Esophagus muscularis mucosa (tissue), 4 donors: ENCODE data around the gene DENND1C. TPM values are rescaled to one million over a fixed set of nuclear protein-coding genes. Genes with fewer than 3 reads are reported as not detected.

ENCODE experiments used
- DNase-seq: peaks from one replicate; pipeline ENCODE4 v3.0.0-alpha.2; 2017; ENCODE audit errors: extremely low spot score
- H3K27ac ChIP-seq, 4 donors: fragments of 200-600 bp; sonication (generic); replicated peaks in 1 of 4; 1 replicate in 3 of 4; 2 replicates in 1 of 4; pipeline ENCODE4 v1.5.1; 2016 to 2019; ENCODE audit warnings: mild to moderate bottlenecking in 1 of 4
- H3K27me3 ChIP-seq, 4 donors: fragments of 200-600 bp; sonication (generic); one replicate each; pipeline versions ENCODE4 v1.5.1 to v1.6.0; 2016 to 2019
- H3K36me3 ChIP-seq, 4 donors: fragments of 200-600 bp; sonication (generic); one replicate each; pipeline ENCODE4 v1.5.1; 2016 to 2019
- H3K4me1 ChIP-seq, 4 donors: fragments of 200-600 bp; sonication (generic); one replicate each; pipeline ENCODE4 v1.5.1; 2016 to 2019
- H3K4me3 ChIP-seq, 4 donors: fragments of 200-600 bp; sonication (generic); 1 replicate in 2 of 4; 2 replicates in 2 of 4; pipeline ENCODE4 v1.5.1; 2016 to 2019; ENCODE audit warnings: mild to moderate bottlenecking in 4 of 4, moderate library complexity in 1 of 4
- H3K9me3 ChIP-seq, 4 donors: fragments of 200-600 bp; sonication (generic); 1 replicate in 3 of 4; 2 replicates in 1 of 4; pipeline ENCODE4 v1.5.1; 2016 to 2019
- EP300 ChIP-seq: sonication (generic); formaldehyde crosslinking; IDR thresholded peaks from one replicate; pipeline ENCODE4 v1.6.1; 2017; ENCODE audit warnings: antibody characterized with exemption
- POLR2A ChIP-seq: fragments of 450-650 bp; IDR thresholded peaks from one replicate; pipeline ENCODE4 v1.6.1; 2017; ENCODE audit warnings: antibody characterized with exemption, moderate library complexity, mild to moderate bottlenecking, low read depth
- POLR2AphosphoS5 ChIP-seq, 2 donors: sonication (generic); formaldehyde crosslinking; IDR thresholded peaks; one replicate each; pipeline ENCODE4 v1.6.1; 2017; ENCODE audit warnings: antibody characterized with exemption in 2 of 2
- WGBS: methylation state at CpG from one replicate; pipeline ENCODE4 v1.1.5; 2018; 5-methylcytosine and 5-hydroxymethylcytosine counted together
- intact Hi-C: fragments of 100-400 bp; cut with DNase I; formaldehyde crosslinking; loops from one replicate; pipeline ENCODE4 v1.15.1; 2023
- total RNA-seq, 4 donors: library from RNA; depleted of rRNA; stranded (reverse); fragments of >200 nt; gene quantifications; one replicate each; pipeline versions ENCODE4 v1.1.0 to v1.2.1, GENCODE V29; 2016
- TF ChIP-seq, protein P1 (sequence below), 3 experiments: fragments of 200-600 bp in 2 of 3; fragments of 450-650 bp in 1 of 3; sonication (generic) in 2 of 3; IDR thresholded peaks; one replicate each; pipeline ENCODE4 v1.5.1; 2017 to 2019; ENCODE audit warnings: antibody characterized with exemption in 3 of 3, mild to moderate bottlenecking in 2 of 3, moderate library complexity in 1 of 3

DENND1C gene
- total RNA-seq, 4 donors from 2014 or later = 0.13 to 2.8 (median 1.1) TPM

- peaks cover 31 to 47% (median 41%) of the 10 kb centered on the region in 4 donors for H3K4me1 ChIP-seq
- 23% methylated on average over 9 of the region's 9 CpGs for WGBS
- H3K4me3 ChIP-seq = no peak overlapping the region
- no peak overlapping the region for H3K27ac ChIP-seq
- intact Hi-C loops = no loop called here
- peak; percentile 92 for DNase-seq
- H3K36me3 ChIP-seq = no peaks in the 10 kb centered on the region
- H3K27me3 ChIP-seq = peaks cover 0 to 26% (median 17%) of the 10 kb centered on the region in 4 donors
- TF ChIP-seq, protein P1, sequence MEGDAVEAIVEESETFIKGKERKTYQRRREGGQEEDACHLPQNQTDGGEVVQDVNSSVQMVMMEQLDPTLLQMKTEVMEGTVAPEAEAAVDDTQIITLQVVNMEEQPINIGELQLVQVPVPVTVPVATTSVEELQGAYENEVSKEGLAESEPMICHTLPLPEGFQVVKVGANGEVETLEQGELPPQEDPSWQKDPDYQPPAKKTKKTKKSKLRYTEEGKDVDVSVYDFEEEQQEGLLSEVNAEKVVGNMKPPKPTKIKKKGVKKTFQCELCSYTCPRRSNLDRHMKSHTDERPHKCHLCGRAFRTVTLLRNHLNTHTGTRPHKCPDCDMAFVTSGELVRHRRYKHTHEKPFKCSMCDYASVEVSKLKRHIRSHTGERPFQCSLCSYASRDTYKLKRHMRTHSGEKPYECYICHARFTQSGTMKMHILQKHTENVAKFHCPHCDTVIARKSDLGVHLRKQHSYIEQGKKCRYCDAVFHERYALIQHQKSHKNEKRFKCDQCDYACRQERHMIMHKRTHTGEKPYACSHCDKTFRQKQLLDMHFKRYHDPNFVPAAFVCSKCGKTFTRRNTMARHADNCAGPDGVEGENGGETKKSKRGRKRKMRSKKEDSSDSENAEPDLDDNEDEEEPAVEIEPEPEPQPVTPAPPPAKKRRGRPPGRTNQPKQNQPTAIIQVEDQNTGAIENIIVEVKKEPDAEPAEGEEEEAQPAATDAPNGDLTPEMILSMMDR (IDR thresholded peaks at IDR 0.05) = no peak
- TF ChIP-seq POLR2A (no peak), POLR2AphosphoS5 (IDR thresholded peaks at IDR 0.05) (peak in 1 of 2 donors; percentile 42), EP300 (no peak)
- no peaks in the 10 kb centered on the region for H3K9me3 ChIP-seq
Observed at GRCh38 chr19:6528544-6529121, 47.0 kb upstream of the DENND1C start.

GRCh38 chr19:6527893-6528543 lies 46.4 kb upstream of the DENND1C start:
- no peak for TF ChIP-seq POLR2AphosphoS5 (IDR thresholded peaks at IDR 0.05)
- no peak for TF ChIP-seq POLR2A
- TF ChIP-seq, protein P1 (IDR thresholded peaks at IDR 0.05) = no peak
- TF ChIP-seq EP300 = no peak
- Histone ChIP-seq H3K36me3 (no peaks in the 10 kb centered on the region), H3K9me3 (no peaks in the 10 kb centered on the region), H3K4me1 (peaks cover 31 to 46% (median 41%) of the 10 kb centered on the region in 4 donors), H3K27ac (no peak overlapping the region), H3K27me3 (peaks cover 0 to 24% (median 18%) of the 10 kb centered on the region in 4 donors), H3K4me3 (no peak overlapping the region)
- no peak for DNase-seq
- 70% methylated on average over 17 of the region's 17 CpGs for WGBS
- intact Hi-C loops = no loop called here

GRCh38 chr19:6524311-6524710 lies 42.7 kb upstream of the DENND1C start:
- DNase-seq = no peak
- Histone ChIP-seq H3K36me3 (no peaks in the 10 kb centered on the region), H3K4me3 (no peak overlapping the region), H3K27ac (no peak overlapping the region), H3K9me3 (no peaks in the 10 kb centered on the region), H3K4me1 (peaks cover 8 to 13% (median 9%) of the 10 kb centered on the region in 4 donors), H3K27me3 (peaks cover 0 to 25% (median 2%) of the 10 kb centered on the region in 4 donors)
- WGBS = 71% methylated on average over 2 of the region's 2 CpGs
- TF ChIP-seq EP300 (no peak), POLR2AphosphoS5 (IDR thresholded peaks at IDR 0.05) (no peak), POLR2A (no peak)
- TF ChIP-seq, protein P1 (IDR thresholded peaks at IDR 0.05) = no peak
- intact Hi-C loops = no loop called here

DNA sequence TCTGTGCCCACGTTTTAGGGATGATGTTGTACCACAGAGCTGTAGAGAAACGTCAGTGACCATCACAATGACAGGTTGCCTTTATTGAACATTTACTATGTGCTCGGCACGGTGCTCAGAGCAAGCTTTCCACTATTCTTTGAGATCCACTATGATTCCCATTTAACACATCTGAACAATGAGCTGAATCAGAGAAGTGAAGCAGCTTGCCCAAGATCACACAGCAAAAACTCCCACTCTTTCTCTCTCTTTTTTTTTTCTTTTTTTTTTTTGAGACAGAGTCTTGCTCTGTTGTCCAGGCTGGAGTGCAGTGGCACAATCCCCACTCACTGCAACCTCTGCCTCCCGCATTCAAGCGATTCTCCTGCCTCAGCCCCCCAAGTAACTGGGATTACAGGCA lies 41.1 kb upstream of the DENND1C start:
- Histone ChIP-seq H3K27me3 (peaks cover 0 to 25% (median 2%) of the 10 kb centered on the region in 4 donors), H3K4me3 (no peak overlapping the region), H3K9me3 (no peaks in the 10 kb centered on the region), H3K27ac (no peak overlapping the region), H3K4me1 (peaks cover 0 to 9% (median 8%) of the 10 kb centered on the region in 4 donors), H3K36me3 (no peaks in the 10 kb centered on the region)
- intact Hi-C loops = no loop called here
- TF ChIP-seq, protein P1 (IDR thresholded peaks at IDR 0.05) = no peak
- no peak for TF ChIP-seq EP300
- no peak for TF ChIP-seq POLR2A
- TF ChIP-seq POLR2AphosphoS5 (IDR thresholded peaks at IDR 0.05) = no peak
- DNase-seq = no peak
- 69% methylated on average over 6 of the region's 6 CpGs for WGBS
